Measurements from ENCODE around the gene RASSF3.

RASSF3 gene

GRCh38 chr12:64746663-64747062 is 136.4 kb downstream of the RASSF3 start:
- no peak overlapping the region for H3K27ac Mint-ChIP-seq

More at GRCh38 chr12:64746663-64747062, 136.4 kb downstream of the RASSF3 start:
- no peaks in the 10 kb centered on the region for H3K4me1 Mint-ChIP-seq
- peaks cover 56% of the 10 kb centered on the region for H3K36me3 Mint-ChIP-seq
- no peak for ATAC-seq
- no peaks in the 10 kb centered on the region for H3K27me3 Mint-ChIP-seq
- no peaks in the 10 kb centered on the region for H3K9me3 Mint-ChIP-seq
- H3K4me3 Mint-ChIP-seq, result no peak overlapping the region

Data from stimulated activated memory B cell treated with anti-CD40 and anti-IgM and Interleukin-4, amounts not matched to agents 10 μg/mL and 1 μg/mL and 100 μg/mL, for 72 hours (primary cell).